NCI-H748 treated with DMSO at 0.1 percent for 48 hours (cell line): ENCODE measurements around the gene SPINK14.

Experiments used
- DNase-seq: peaks from one replicate; lab custom pipeline; 2025; lab: John Stamatoyannopoulos, UW

SPINK14 gene

DNA sequence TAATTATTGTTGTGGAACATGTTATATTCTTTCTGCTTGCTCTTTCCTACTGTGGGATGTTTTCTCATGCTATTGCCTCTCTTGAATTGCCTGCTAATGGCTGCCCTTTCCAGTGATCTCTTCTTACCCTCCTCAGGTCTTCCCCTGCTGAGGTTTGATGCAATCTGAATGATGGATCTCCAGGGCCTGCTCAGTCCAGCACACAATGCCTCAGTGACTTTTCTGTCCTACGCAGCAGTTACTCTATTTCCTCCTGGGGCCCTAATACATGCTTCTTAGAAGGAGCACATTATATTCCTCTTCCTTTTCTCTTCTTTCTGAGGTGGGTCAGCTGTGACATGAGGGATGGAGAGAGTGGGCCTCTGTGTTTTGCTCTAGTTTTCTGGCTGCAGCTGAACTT, at the start of gene SPINK14:
SPINK14 (plus strand) TSS at position 301 of the 400 bp plus-strand sequence. CDS start 1,187 bp downstream, outside the sequence.
- DNase-seq = no peak

- DNase-seq = no peak
Measured at GRCh38 chr5:148120317-148120716, 48.0 kb upstream of the SPINK14 start.

DNA sequence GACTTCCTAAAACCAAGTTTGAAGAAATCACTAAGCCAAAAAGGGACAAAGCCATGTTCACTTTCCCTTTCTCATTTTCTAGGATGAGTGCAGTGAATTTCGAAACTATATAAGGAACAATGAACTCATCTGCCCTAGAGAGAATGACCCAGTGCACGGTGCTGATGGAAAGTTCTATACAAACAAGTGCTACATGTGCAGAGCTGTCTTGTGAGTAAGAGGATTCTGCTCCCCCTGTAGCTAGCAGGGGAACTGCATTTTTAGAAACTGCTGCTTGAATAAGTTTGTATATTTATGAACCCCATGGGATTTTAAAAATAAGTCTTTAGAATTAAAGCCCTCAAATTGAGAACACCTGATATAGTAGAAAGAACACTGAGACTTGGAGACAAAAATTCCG, 42.7 kb upstream of the SPINK14 start:
- no peak for DNase-seq

GRCh38 chr5:148135091-148136048, 33.0 kb upstream of the SPINK14 start:
- no peak for DNase-seq

- no peak for DNase-seq
Measured at GRCh38 chr5:148140846-148141245, 27.5 kb upstream of the SPINK14 start.

DNA sequence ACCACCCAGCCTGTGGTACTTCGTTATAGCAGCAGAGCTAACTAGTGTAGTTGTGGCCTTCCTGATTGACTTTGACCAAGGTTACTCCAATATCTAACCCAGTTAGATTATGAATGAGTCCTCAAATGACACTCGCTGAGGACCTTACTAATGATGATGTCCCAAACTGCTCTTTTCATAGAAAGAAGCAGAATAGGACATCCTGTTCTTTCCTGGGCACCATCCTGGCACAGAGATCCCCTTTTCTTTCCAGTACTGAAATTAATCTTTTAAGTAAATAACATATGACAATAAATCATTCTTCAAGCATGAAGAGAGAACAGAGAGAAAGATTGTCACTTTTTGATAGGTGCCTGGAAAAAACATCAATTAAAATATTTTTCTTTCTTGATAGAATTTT, 26.7 kb upstream of the SPINK14 start:
- DNase-seq = no peak

DNA sequence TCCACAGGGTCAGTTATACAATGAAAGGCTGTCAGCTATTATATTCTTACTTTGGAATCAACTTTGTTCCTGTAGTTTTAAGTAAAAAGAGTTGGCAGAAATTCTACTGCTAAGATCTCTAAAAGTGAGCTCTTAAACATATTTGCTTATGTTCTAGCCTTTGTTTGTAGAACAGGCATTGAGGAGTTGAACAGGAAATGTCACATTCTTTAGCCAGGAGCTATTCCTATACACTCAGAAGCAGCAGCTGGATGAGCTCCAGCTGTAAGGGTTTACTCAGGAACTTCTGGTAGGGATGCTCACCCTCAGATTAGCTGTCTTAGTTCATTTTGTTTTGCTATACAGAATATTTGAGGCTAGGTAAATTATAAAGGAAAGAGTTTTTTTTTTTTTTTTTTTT, 22.4 kb upstream of the SPINK14 start:
- no peak for DNase-seq

DNA sequence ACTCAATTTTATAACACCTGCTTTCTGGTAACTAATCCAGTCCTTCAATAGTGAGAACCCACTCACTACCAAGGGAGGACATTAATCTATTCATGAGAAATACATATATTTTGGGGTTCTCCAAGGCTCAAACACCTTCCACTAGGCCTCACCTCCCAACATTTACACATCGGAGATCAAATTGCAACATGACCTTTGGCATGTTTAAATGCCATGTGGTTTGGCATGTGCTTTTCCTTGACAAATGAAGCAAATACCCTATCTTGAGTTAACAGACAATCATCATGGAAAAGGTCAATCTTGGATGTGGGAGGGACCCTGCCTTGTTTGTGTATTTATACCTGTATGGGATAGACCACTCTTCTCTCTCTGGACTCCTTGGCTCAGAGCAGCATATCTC, 21.9 kb upstream of the SPINK14 start:
- no peak for DNase-seq

- DNase-seq = peak; percentile 70
Measured at GRCh38 chr5:148147415-148147814, 20.9 kb upstream of the SPINK14 start.

DNA sequence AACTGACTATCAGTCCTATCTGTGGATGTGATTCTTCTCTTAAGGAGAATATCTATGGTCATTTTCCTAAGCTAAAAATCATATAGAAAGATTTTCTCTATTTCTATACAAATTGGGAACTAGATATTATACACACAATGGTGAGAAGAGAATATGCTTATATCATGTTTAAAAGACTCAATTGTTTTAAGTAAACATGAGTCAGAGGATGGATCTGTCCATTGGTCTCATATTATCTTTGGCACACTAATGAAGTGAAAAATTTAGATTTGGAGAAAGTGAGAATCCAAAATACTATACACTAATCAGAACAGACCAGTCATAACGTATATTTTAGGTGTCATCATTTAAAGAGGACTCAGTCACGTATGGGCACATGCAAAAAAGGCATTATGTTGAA, 16.5 kb upstream of the SPINK14 start:
- no peak for DNase-seq

- no peak for DNase-seq
Measured at GRCh38 chr5:148152781-148153180, 15.6 kb upstream of the SPINK14 start.

GRCh38 chr5:148156609-148157008, 11.7 kb upstream of the SPINK14 start:
- no peak for DNase-seq

- DNase-seq = no peak
Measured at GRCh38 chr5:148162038-148162437, 6.3 kb upstream of the SPINK14 start.

- DNase-seq = no peak
Measured at GRCh38 chr5:148163345-148163744, 5.0 kb upstream of the SPINK14 start.

DNA sequence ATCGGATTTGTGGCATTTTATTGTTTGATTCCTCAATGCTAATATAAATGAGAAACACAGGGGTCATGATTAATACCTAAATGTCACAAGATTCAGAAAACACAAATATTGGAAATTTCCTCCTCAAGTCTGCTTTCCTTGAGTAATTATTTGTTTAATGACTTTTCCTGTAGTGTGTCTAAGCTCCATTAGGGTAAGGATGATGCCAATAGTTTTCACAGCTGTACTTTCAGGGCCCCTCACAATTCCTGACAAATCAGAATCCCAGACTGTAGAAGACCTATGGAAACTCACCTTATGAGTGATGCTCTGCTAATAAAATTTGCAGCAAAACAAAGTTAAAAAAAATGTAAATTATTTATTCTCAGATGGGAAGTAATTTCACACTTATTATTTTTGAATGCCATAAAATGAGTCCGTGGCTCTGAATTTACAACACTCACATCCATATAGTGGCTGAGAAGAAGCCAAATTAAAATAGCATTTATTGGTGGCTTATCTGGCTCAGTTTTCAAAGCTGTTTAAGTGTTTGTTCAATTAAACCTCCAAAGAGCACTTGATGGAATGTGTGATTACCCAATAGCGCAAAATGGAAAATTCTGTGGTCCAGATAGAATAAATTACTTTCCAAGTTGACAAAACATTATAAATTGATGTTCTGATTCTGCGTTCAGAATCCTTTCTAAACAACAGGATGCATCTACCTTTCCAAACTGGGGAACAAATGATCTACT, 1.6 kb upstream of the SPINK14 start:
- no peak for DNase-seq

- DNase-seq = no peak
Measured at GRCh38 chr5:148172377-148172776, 4.0 kb downstream of the SPINK14 start.

- no peak for DNase-seq
Measured at GRCh38 chr5:148176480-148176879, 8.1 kb downstream of the SPINK14 start.

GRCh38 chr5:148177207-148177606, 8.9 kb downstream of the SPINK14 start:
- no peak for DNase-seq

DNA sequence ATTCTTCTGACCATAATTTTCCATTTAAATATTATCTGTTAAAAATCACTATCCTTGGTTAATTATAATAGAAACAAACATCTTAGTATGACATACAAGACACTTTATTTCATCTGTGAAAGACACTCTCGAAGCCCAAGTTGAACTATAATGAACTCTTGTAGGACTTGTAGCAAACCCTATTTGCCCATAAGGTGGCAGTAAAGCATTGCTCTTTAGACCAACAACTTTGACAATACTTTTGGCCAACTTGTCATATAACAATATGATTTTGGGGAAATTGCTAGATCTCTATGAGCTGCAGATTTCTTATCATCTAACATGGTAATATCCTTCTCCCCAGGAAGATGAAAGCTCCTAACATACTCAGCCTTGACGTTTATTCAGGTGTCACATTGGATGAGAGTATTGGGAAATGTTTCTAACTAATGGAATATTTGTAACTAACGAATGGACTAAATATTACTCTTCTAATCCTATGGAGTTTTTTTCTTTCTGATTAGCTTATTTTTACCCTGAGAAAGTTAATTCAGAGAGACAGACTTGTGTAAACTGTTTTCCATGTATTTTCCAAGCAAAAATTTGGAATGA, 11.0 kb downstream of the SPINK14 start:
- DNase-seq = peak; percentile 41

- DNase-seq = no peak
Measured at GRCh38 chr5:148186248-148187003, 18.1 kb downstream of the SPINK14 start.

GRCh38 chr5:148191010-148191409, 22.7 kb downstream of the SPINK14 start:
- DNase-seq = no peak

- DNase-seq = no peak
Measured at GRCh38 chr5:148193202-148193601, 24.9 kb downstream of the SPINK14 start.
